Sigmoid colon (tissue), 7 donors: Measurements from ENCODE around the gene S100A6. TPM values are rescaled to one million over a fixed set of nuclear protein-coding genes. Genes with fewer than 3 reads are reported as not detected.
A peak's percentile ranks its signal among the peaks of the same experiment; 100 is the strongest.
"Not testable (repeated sequence)": the region's sequence is repeated elsewhere in the genome, so short reads cannot be mapped to it uniquely, and the experiment has no call there.

ENCODE experiments used
- DNase-seq: peaks from one replicate; pipeline ENCODE4 v3.0.0-alpha.2; 2019
- H3K27ac ChIP-seq, 4 donors: fragments of 200-600 bp; sonication (generic); one replicate each; pipeline ENCODE4 v1.5.1; 2016 to 2019; ENCODE audit warnings: mild to moderate bottlenecking in 1 of 4
- H3K27me3 ChIP-seq, 3 donors: fragments of 200-600 bp; sonication (generic); one replicate each; pipeline ENCODE4 v1.5.1; 2019; ENCODE audit warnings: mild to moderate bottlenecking in 1 of 3
- H3K36me3 ChIP-seq, 4 donors: fragments of 200-600 bp; sonication (generic); one replicate each; pipeline ENCODE4 v1.5.1; 2016 to 2019
- H3K4me1 ChIP-seq, 4 donors: fragments of 200-600 bp; sonication (generic); one replicate each; pipeline ENCODE4 v1.5.1; 2017 to 2019
- H3K4me3 ChIP-seq, 4 donors: fragments of 200-600 bp; sonication (generic); one replicate each; pipeline ENCODE4 v1.5.1; 2017 to 2019; ENCODE audit warnings: mild to moderate bottlenecking in 2 of 4, moderate library complexity in 1 of 4
- H3K9me3 ChIP-seq, 4 donors: fragments of 200-600 bp in 3 of 4; sonication (generic) in 3 of 4; one replicate each; pipeline versions ENCODE4 v1.5.1 to v1.6.1; 2013 to 2019
- EP300 ChIP-seq, 4 donors: sonication (generic); formaldehyde crosslinking; IDR thresholded peaks; one replicate each; pipeline ENCODE4 v1.6.1; 2017; ENCODE audit warnings: antibody characterized with exemption in 4 of 4
- POLR2A ChIP-seq, 2 donors: fragments of 450-650 bp; IDR thresholded peaks; one replicate each; pipeline ENCODE4 v1.6.1; 2016; ENCODE audit warnings: antibody characterized with exemption in 2 of 2, mild to moderate bottlenecking in 2 of 2, moderate library complexity in 2 of 2
- POLR2AphosphoS5 ChIP-seq, 4 donors: sonication (generic); formaldehyde crosslinking; IDR thresholded peaks; one replicate each; pipeline ENCODE4 v1.6.1; 2017; ENCODE audit warnings: antibody characterized with exemption in 4 of 4
- WGBS, 2 donors: extraction: QIAGEN DNeasy Blood & Tissue Kit; methylation state at CpG; one replicate each; pipeline ENCODE4 v1.1.7; 2013; 5-methylcytosine and 5-hydroxymethylcytosine counted together
- intact Hi-C: fragments of 100-400 bp; cut with DNase I; formaldehyde crosslinking; loops from one replicate; pipeline ENCODE4 v1.15.1; 2023
- polyA plus RNA-seq, 3 donors: library from polyadenylated mRNA; stranded (reverse); fragments of 200-250 nt; gene quantifications; one replicate each; pipeline ENCODE4 v1.2.3, GENCODE V29; 2013
- total RNA-seq, 4 donors: library from RNA; depleted of rRNA; stranded (reverse); fragments of >200 nt; gene quantifications; one replicate each; pipeline ENCODE4 v1.1.0, GENCODE V29; 2016
- TF ChIP-seq, protein P1 (sequence below), 4 experiments: fragments of 450-650 bp in 3 of 4; fragments of 200-600 bp in 1 of 4; IDR thresholded peaks; one replicate each; pipeline ENCODE4 v1.5.1; 2016 to 2019; ENCODE audit warnings: antibody characterized with exemption in 4 of 4, mild to moderate bottlenecking in 3 of 4, moderate library complexity in 2 of 4
- donor health status: healthy with polysubstance abuse.
- donor health status: Bipolar disorder and iron deficiency.
- donor health status: healthy.

The S100A6 gene
- total and polyA plus RNA-seq, 7 donors: 445 to 7,223 (median 1,159) TPM

DNA sequence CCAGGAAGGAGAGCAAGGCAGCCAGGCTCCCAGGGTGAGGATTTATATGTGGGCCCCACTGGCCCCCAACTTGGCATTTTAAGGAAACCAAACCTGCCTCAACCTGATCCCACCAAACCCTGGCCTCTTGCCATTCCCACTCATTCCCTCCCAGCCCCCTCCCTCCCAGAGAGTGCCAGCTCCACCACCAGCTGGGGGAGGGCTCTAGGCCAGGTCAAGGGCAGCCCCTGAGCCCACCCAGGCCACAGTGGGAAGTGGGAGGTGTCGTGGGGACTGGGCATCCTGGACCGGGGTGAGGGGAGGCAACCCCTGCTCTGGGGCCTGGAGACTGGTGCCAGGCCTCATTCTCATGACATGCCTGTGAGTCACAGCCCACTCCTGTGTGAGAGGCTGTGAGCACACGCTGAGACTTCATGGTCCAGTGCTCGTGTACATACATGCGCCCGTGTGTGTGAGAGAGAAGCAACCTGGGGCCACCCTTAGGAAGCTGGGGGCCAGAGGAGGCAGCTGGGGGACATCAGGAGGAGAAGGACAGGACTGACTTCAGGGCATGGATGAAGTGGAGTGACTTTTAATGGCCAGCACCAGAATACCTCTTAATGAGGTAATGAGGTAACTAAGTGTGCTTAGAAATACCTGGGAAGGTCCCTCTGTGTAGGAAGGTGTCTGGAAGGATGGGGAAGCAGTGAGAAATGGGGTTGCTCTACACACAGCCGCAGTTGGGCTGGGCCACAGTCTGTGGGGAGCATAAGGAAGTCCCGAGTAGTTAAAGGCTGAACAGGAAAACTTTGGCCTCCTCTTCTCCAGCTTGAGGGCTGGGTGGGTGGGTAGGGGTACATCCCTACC is 30.0 kb upstream of the S100A6 start, which contains the start of gene S100A2:
S100A2 (minus strand) TSS at position 316 of the 846 bp plus-strand sequence. CDS start 1,967 bp downstream, outside the sequence.
- intact Hi-C loops: loop anchor here (2.0 kb wide), 2 partner anchors 15 to 61 kb away; partner anchors contain the start of gene S100A13
- Histone ChIP-seq H3K4me1 (peaks cover 0 to 44% (median 40%) of the 10 kb centered on the region in 4 donors), H3K9me3 (no peaks in the 10 kb centered on the region), H3K27ac (peak within 1 kb of the TSS; percentile 90 to 97 (median 94)), H3K36me3 (no peaks in the 10 kb centered on the region), H3K27me3 (no peaks in the 10 kb centered on the region), H3K4me3 (no peak within 1 kb of the TSS)
- 22 to 36% methylated on average over 8 of the region's 8 CpGs for WGBS, 2 donors
- TF ChIP-seq, protein P1, sequence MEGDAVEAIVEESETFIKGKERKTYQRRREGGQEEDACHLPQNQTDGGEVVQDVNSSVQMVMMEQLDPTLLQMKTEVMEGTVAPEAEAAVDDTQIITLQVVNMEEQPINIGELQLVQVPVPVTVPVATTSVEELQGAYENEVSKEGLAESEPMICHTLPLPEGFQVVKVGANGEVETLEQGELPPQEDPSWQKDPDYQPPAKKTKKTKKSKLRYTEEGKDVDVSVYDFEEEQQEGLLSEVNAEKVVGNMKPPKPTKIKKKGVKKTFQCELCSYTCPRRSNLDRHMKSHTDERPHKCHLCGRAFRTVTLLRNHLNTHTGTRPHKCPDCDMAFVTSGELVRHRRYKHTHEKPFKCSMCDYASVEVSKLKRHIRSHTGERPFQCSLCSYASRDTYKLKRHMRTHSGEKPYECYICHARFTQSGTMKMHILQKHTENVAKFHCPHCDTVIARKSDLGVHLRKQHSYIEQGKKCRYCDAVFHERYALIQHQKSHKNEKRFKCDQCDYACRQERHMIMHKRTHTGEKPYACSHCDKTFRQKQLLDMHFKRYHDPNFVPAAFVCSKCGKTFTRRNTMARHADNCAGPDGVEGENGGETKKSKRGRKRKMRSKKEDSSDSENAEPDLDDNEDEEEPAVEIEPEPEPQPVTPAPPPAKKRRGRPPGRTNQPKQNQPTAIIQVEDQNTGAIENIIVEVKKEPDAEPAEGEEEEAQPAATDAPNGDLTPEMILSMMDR (IDR thresholded peaks at IDR 0.05): no peak
- peak in 3 of 4 donors; percentile 37 to 79 (median 45) for TF ChIP-seq POLR2AphosphoS5 (IDR thresholded peaks at IDR 0.05)
- DNase-seq: peak; percentile 84

DNA sequence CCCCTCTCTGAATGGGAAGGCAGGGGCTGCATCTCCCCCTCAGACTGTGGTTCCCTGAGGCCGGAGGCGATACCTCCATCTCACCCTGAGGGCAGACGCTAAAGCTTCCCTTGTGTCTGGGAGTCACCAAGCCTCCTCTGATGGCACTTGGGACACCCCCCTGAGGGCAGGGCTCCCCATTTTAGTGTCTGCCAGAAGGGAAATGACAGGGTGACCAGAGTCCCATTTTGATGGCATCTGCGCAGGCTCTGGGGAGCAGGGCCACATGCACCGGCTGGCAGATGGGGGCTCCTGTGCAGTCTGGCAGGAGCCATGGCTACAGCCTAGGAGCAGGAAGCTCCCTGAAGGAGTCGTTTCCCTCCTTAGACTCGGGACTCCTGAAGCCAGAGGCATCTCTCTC is 28.2 kb upstream of the S100A6 start:
- no peak overlapping the region for H3K4me3 ChIP-seq
- H3K36me3 ChIP-seq: no peaks in the 10 kb centered on the region
- no peaks in the 10 kb centered on the region for H3K27me3 ChIP-seq
- peaks cover 0 to 46% (median 39%) of the 10 kb centered on the region in 4 donors for H3K4me1 ChIP-seq
- WGBS, 2 donors: 92 to 93% methylated on average over 7 of the region's 7 CpGs
- H3K9me3 ChIP-seq: no peaks in the 10 kb centered on the region
- TF ChIP-seq EP300 (IDR thresholded peaks at IDR 0.05): no peak
- no peak for TF ChIP-seq POLR2AphosphoS5 (IDR thresholded peaks at IDR 0.05)
- TF ChIP-seq, protein P1 (IDR thresholded peaks at IDR 0.05): no peak
- TF ChIP-seq POLR2A (IDR thresholded peaks at IDR 0.05): no peak
- DNase-seq: peak; percentile 56
- intact Hi-C loops: loop anchor here (2.0 kb wide), 1 partner anchor 13 kb away; no protein-coding TSS in a partner anchor
- H3K27ac ChIP-seq: peak overlapping the region in 3 of 4 donors; percentile 91 to 97 (median 96)

DNA sequence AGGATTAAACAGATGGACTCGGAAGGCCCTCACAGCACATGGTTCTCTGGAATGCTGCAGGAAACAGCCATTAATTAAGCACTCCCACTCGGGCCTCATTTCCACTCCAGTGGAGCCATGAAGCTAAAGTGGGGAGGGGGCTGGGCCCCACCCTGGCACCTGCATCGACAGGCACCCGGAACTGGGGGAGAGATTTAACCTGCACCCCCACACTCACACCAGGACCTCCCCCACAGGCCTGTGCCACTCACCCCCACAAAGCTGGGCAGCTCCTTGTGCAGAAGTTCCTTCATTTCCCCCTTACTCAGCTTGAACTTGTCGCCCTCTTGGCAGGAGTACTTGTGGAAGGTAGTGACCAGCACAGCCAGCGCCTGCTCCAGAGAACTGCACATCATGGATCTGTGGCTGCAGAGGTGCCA is 27.7 kb upstream of the S100A6 start:
- Histone ChIP-seq H3K9me3 (no peaks in the 10 kb centered on the region), H3K27me3 (no peaks in the 10 kb centered on the region), H3K36me3 (no peaks in the 10 kb centered on the region), H3K27ac (no peak overlapping the region), H3K4me1 (peaks cover 0 to 41% (median 35%) of the 10 kb centered on the region in 4 donors), H3K4me3 (no peak overlapping the region)
- no peak for TF ChIP-seq POLR2AphosphoS5 (IDR thresholded peaks at IDR 0.05)
- no peak for TF ChIP-seq EP300 (IDR thresholded peaks at IDR 0.05)
- TF ChIP-seq POLR2A (IDR thresholded peaks at IDR 0.05): no peak
- TF ChIP-seq, protein P1 (IDR thresholded peaks at IDR 0.05): no peak
- intact Hi-C loops: no loop called here
- DNase-seq: peak; percentile 56
- 90 to 94% methylated on average over 6 of the region's 6 CpGs for WGBS, 2 donors

DNA sequence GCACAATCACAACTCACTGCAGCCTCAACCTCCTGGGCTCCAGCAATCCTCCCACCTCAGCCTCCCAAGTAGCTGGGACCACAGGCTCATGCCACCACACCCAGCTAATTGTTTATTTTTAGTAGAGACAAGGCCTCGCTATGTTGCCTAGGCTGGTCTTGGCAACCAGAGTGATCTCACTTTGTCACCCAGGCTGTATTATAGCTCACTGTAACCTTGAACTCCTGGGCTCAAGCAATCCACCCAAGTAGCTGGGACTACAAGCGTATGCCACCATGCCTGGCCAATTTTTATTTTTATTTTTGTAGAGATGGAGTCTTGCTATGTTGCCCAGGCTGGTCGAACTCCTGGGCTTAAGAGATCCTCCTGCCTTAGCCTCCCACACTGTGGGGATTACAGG is 26.2 kb upstream of the S100A6 start:
- H3K27me3 ChIP-seq, DNase-seq, H3K9me3 ChIP-seq, H3K4me3 ChIP-seq, H3K36me3 ChIP-seq, intact Hi-C loops: not testable (repeated sequence)
- H3K27ac ChIP-seq: peak overlapping the region in 3 of 4 donors; percentile 7 to 46 (median 32)
- WGBS, 2 donors: 60 to 89% methylated on average over 3 of the region's 3 CpGs
- H3K4me1 ChIP-seq: peaks cover 0 to 26% (median 22%) of the 10 kb centered on the region in 4 donors

DNA sequence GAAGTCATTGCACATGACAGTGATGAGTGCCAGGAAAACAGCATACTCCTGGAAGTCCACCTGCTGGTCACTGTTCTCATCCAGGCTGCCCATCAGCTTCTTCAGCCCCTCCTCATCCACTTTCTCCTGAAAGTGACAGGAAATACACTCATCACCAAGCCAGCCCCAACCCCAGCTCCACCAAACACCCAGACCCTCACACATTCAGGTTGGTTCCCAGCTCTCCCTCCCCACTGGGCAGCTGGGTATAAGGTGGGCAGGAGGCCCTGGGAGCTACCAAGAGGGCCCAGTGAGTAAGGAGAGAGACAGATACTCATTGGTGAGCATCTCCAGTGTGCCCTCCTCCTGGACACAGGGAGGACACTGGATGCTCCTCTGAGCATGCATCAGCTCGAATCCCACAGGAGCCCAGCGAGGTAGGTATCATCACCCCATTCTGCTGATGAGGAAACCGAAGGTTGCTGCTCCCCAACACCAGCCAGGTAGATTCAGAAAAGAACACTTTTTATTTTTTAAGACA is 25.7 kb upstream of the S100A6 start:
- H3K27ac ChIP-seq: peak overlapping the region in 3 of 4 donors; percentile 7 to 46 (median 32)
- TF ChIP-seq, protein P1 (IDR thresholded peaks at IDR 0.05): no peak
- TF ChIP-seq POLR2A (IDR thresholded peaks at IDR 0.05) (no peak), EP300 (IDR thresholded peaks at IDR 0.05) (no peak), POLR2AphosphoS5 (IDR thresholded peaks at IDR 0.05) (no peak)
- WGBS, 2 donors: 95% methylated on average over 3 of the region's 3 CpGs
- intact Hi-C loops: no loop called here
- peaks cover 0 to 21% (median 17%) of the 10 kb centered on the region in 4 donors for H3K4me1 ChIP-seq
- H3K4me3 ChIP-seq: no peak overlapping the region
- no peaks in the 10 kb centered on the region for H3K36me3 ChIP-seq
- peak; percentile 52 for DNase-seq
- H3K27me3 ChIP-seq: no peaks in the 10 kb centered on the region
- H3K9me3 ChIP-seq: no peaks in the 10 kb centered on the region
